Endodermal cell (in vitro differentiated cells): ENCODE data around the gene ECM1. TPM values are rescaled to one million over a fixed set of nuclear protein-coding genes. Genes with fewer than 3 reads are reported as not detected.
A peak's percentile ranks its signal among the peaks of the same experiment; 100 is the strongest.

Experiments used
- DNase-seq: peaks from one replicate; pipeline ENCODE4 v3.0.0-alpha.2; 2017
- H3K27ac ChIP-seq: 2 replicates; pipeline ENCODE4 v1.5.1; 2013; ENCODE audit warnings: mild to moderate bottlenecking, low read depth, low read length, moderate library complexity
- H3K27me3 ChIP-seq: 2 replicates; pipeline ENCODE4 v1.6.1; 2013; ENCODE audit warnings: mild to moderate bottlenecking, low read length, moderate library complexity; ENCODE audit not compliant: insufficient read depth, control insufficient read depth, poor library complexity, severe bottlenecking
- H3K36me3 ChIP-seq: 2 replicates; pipeline ENCODE4 v1.7.0; 2013; ENCODE audit warnings: mild to moderate bottlenecking, low read length, moderate library complexity; ENCODE audit not compliant: control insufficient read depth, insufficient read depth
- H3K4me1 ChIP-seq: one replicate; pipeline ENCODE4 v1.7.0; 2013; ENCODE audit warnings: low read length; ENCODE audit not compliant: control insufficient read depth, insufficient read depth
- H3K4me3 ChIP-seq: 2 replicates; pipeline ENCODE4 v1.5.1; 2013; ENCODE audit warnings: mild to moderate bottlenecking, low read length, moderate library complexity
- H3K9ac ChIP-seq: 2 replicates; pipeline ENCODE4 v1.6.1; 2013; ENCODE audit warnings: mild to moderate bottlenecking, low read length, moderate library complexity; ENCODE audit not compliant: poor library complexity, severe bottlenecking; ENCODE audit errors: extremely low read depth
- H3K9me3 ChIP-seq: 2 replicates; pipeline ENCODE4 v1.6.1; 2013; ENCODE audit warnings: mild to moderate bottlenecking, low read length, moderate library complexity; ENCODE audit not compliant: control insufficient read depth
- H3K27ac Mint-ChIP-seq: 2 replicates; pipeline ENCODE4 v1.8.0; 2020; ENCODE audit warnings: mixed read lengths
- H3K27me3 Mint-ChIP-seq: 2 replicates; pipeline ENCODE4 v1.8.0; 2021; ENCODE audit warnings: mild to moderate bottlenecking, mixed read lengths; ENCODE audit not compliant: insufficient read depth
- H3K36me3 Mint-ChIP-seq: 2 replicates; pipeline ENCODE4 v1.8.0; 2020; ENCODE audit warnings: low read depth, mixed read lengths
- H3K4me1 Mint-ChIP-seq: 2 replicates; pipeline ENCODE4 v1.8.0; 2020; ENCODE audit warnings: mixed read lengths
- H3K4me3 Mint-ChIP-seq: 2 replicates; pipeline ENCODE4 v1.8.0; 2020; ENCODE audit warnings: mild to moderate bottlenecking, moderate library complexity, mixed read lengths
- H3K9me3 Mint-ChIP-seq: 2 replicates; pipeline ENCODE4 v1.8.0; 2020; ENCODE audit warnings: mild to moderate bottlenecking, mixed read lengths
- WGBS, 2 experiments: methylation state at CpG; one replicate each; pipeline versions ENCODE4 v1.1.5 to v1.1.7; 2013; ENCODE audit warnings: missing lambda C conversion rate in 2 of 2, mixed read lengths in 1 of 2; ENCODE audit not compliant: insufficient coverage in 1 of 2, insufficient read length in 1 of 2; 5-methylcytosine and 5-hydroxymethylcytosine counted together
- total RNA-seq, 2 donors: library from RNA; stranded (reverse); fragmentation: NEBNext Ultra II Directional in 1 of 2; extraction: Animal tissue kit (Norgen Biotek cat#: 25700) in 1 of 2; gene quantifications; 2 replicates in 1 of 2; 3 replicates in 1 of 2; pipeline ENCODE4 v1.2.1, GENCODE V29; 2021
- TF ChIP-seq, protein P1 (sequence below): fragments of 200-600 bp; sonication (generic); conservative IDR thresholded peaks from 2 replicates; pipeline ENCODE4 v1.5.0; 2021; ENCODE audit warnings: antibody characterized with exemption, mild to moderate bottlenecking

The ECM1 gene
- total RNA-seq, 2 donors from 2014 or later: 4.8 to 5.6 TPM

- H3K4me3 ChIP-seq: peak within 1 kb of the TSS; percentile 95
- H3K36me3 ChIP-seq: peaks cover 26% of the 10 kb centered on the region
- TF ChIP-seq, protein P1, sequence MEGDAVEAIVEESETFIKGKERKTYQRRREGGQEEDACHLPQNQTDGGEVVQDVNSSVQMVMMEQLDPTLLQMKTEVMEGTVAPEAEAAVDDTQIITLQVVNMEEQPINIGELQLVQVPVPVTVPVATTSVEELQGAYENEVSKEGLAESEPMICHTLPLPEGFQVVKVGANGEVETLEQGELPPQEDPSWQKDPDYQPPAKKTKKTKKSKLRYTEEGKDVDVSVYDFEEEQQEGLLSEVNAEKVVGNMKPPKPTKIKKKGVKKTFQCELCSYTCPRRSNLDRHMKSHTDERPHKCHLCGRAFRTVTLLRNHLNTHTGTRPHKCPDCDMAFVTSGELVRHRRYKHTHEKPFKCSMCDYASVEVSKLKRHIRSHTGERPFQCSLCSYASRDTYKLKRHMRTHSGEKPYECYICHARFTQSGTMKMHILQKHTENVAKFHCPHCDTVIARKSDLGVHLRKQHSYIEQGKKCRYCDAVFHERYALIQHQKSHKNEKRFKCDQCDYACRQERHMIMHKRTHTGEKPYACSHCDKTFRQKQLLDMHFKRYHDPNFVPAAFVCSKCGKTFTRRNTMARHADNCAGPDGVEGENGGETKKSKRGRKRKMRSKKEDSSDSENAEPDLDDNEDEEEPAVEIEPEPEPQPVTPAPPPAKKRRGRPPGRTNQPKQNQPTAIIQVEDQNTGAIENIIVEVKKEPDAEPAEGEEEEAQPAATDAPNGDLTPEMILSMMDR: peak; percentile 36
- Mint-ChIP-seq H3K27ac (peak within 1 kb of the TSS; percentile 92), H3K9me3 (no peaks in the 10 kb centered on the region), H3K27me3 (no peaks in the 10 kb centered on the region), H3K4me3 (peak within 1 kb of the TSS; percentile 97), H3K36me3 (peaks cover 24% of the 10 kb centered on the region), H3K4me1 (peaks cover 7% of the 10 kb centered on the region)
- peak within 1 kb of the TSS; percentile 66 for H3K9ac ChIP-seq
- no peak within 1 kb of the TSS for H3K27ac ChIP-seq
- H3K9me3 ChIP-seq: no peaks in the 10 kb centered on the region
- peak; percentile 99 for DNase-seq
- no peaks in the 10 kb centered on the region for H3K27me3 ChIP-seq
- WGBS, 2 experiments: 1 to 2% methylated on average over 18 to 30 of the region's 30 CpGs
- no peaks in the 10 kb centered on the region for H3K4me1 ChIP-seq
These were observed 20.7 kb upstream of the ECM1 start, which contains the start of gene TARS2 for GRCh38 chr1:150486966-150487762. Gene TARS2, plus strand, starts transcription at chr1:150487419. Its CDS starts 32 bp downstream, at chr1:150487451.

DNA sequence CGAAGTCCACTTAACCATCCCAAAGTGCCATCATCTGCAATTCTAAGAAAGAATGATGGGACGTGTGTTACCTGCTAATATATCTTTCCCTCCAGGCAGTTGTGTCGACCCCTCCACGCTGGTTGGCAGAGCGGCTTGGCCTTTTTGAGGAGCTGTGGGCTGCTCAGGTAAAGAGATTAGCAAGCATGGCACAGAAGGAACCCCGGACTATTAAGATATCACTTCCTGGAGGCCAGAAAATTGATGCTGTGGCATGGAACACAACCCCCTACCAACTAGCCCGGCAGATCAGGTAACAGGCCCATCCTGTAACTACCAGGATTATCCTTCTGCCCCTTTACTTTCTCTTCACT, 20.2 kb upstream of the ECM1 start:
- Histone ChIP-seq H3K4me3 (peak overlapping the region; percentile 95), H3K4me1 (no peaks in the 10 kb centered on the region), H3K9ac (peak overlapping the region; percentile 66), H3K9me3 (no peaks in the 10 kb centered on the region), H3K27me3 (no peaks in the 10 kb centered on the region), H3K27ac (no peak overlapping the region), H3K36me3 (peaks cover 30% of the 10 kb centered on the region)
- peaks cover 28% of the 10 kb centered on the region for H3K36me3 Mint-ChIP-seq
- no peaks in the 10 kb centered on the region for H3K9me3 Mint-ChIP-seq
- 6 to 11% methylated on average over 3 to 7 of the region's 7 CpGs for WGBS, 2 experiments
- no peaks in the 10 kb centered on the region for H3K27me3 Mint-ChIP-seq
- TF ChIP-seq, protein P1: no peak
- peak overlapping the region; percentile 97 for H3K4me3 Mint-ChIP-seq
- peak overlapping the region; percentile 92 for H3K27ac Mint-ChIP-seq
- no peak for DNase-seq
- H3K4me1 Mint-ChIP-seq: peaks cover 7% of the 10 kb centered on the region

- no peak overlapping the region for H3K4me3 Mint-ChIP-seq
- Histone ChIP-seq H3K4me3 (no peak overlapping the region), H3K27me3 (no peaks in the 10 kb centered on the region), H3K36me3 (peaks cover 59% of the 10 kb centered on the region), H3K9me3 (no peaks in the 10 kb centered on the region), H3K9ac (no peak overlapping the region), H3K27ac (no peak overlapping the region), H3K4me1 (no peaks in the 10 kb centered on the region)
- peaks cover 2% of the 10 kb centered on the region for H3K4me1 Mint-ChIP-seq
- H3K9me3 Mint-ChIP-seq: no peaks in the 10 kb centered on the region
- peaks cover 62% of the 10 kb centered on the region for H3K36me3 Mint-ChIP-seq
- TF ChIP-seq, protein P1: no peak
- no peaks in the 10 kb centered on the region for H3K27me3 Mint-ChIP-seq
- no peak overlapping the region for H3K27ac Mint-ChIP-seq
- WGBS, 2 experiments: 86 to 94% methylated on average over 7 to 8 of the region's 8 CpGs
- no peak for DNase-seq
These were observed 14.7 kb upstream of the ECM1 start for GRCh38 chr1:150493175-150493574.
